ENCODE measurements around the gene ITGAE. TPM values are rescaled to one million over a fixed set of nuclear protein-coding genes. Genes with fewer than 3 reads are reported as not detected.

Gene ITGAE
- total RNA-seq, 1 experiment from 2014 or later: 16.7 TPM

- no peak for DNase-seq (ENCODE audit: low spot score)
These were observed 105.1 kb downstream of the ITGAE start, which contains the start of gene P2RX5 for GRCh38 chr17:3695723-3696411. P2RX5 (minus strand) TSS chr17:3696155; CDS start chr17:3696005, 150 bp downstream.

- DNase-seq (ENCODE audit: low spot score): no peak
These were observed 105.8 kb downstream of the ITGAE start for GRCh38 chr17:3695129-3695722.

- no peak for DNase-seq (ENCODE audit: low spot score)
These were observed 107.2 kb downstream of the ITGAE start for GRCh38 chr17:3693829-3694231.

- no peak for DNase-seq (ENCODE audit: low spot score)
These were observed 107.8 kb downstream of the ITGAE start for GRCh38 chr17:3693141-3693540.

- DNase-seq (ENCODE audit: low spot score): no peak
These were observed 108.6 kb downstream of the ITGAE start for GRCh38 chr17:3692346-3692745.

- DNase-seq (ENCODE audit: low spot score): no peak
These were observed 109.3 kb downstream of the ITGAE start for GRCh38 chr17:3691617-3692067.

DNA sequence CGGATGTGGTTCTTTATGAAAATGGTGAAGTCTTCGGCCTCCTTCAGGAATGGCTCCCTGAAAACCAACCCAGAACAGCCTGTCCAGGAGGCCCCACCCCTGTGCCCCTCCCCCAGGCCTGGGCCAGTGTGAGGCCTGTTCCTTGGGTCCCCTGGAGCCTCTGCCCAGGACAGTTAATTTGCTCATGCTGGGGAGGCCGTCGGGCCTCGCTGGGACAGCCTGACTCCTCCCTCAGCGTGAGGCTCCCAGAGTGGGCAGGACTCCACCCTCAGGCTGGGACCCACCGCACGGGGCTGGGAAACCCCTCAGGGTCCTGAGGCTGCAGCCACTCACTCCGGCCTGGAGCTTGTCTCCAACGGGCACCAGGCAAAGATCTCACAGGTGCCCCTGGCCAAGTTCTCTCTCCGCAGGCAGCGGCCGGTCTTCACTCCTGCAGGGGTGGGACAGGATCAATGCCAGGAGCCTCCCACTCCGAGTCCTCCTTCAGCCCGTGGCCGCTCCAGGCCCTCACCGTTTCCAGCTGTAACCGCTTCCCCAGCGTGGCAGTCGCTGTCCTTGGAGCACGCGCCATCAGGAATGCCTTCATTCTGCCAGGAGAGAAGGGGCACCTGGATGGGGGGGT is 110.8 kb downstream of the ITGAE start:
- DNase-seq (ENCODE audit: low spot score): no peak

- no peak for DNase-seq (ENCODE audit: low spot score)
These were observed 111.5 kb downstream of the ITGAE start for GRCh38 chr17:3689262-3690093.

- DNase-seq (ENCODE audit: low spot score): no peak
These were observed 112.1 kb downstream of the ITGAE start for GRCh38 chr17:3688852-3689261.

DNA sequence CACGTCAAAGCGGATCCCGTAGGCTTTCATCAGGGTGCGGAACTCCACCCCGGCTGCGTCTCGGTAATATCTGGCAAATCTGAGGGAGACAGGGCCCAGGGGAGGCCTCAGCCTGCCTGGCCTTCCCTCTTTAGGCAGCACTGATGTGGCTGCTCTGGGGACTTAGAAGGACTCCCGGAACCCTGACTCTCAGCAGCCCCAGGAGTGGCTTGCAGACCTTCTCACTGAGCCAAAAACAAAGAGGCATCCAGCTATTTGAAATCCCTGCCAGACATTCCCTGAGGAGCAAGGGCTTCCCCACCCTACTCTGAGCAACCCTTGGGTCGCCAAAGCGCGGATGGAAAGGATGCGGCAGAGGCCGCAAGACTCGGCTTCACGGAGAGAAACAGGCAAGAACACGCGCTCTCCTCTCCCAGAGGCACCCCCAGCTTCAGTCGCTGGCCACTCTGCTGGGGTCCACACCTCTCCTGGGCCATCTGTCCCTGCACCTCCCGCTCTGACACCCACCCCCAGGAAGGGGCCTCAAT is 112.9 kb downstream of the ITGAE start:
- no peak for DNase-seq (ENCODE audit: low spot score)

DNA sequence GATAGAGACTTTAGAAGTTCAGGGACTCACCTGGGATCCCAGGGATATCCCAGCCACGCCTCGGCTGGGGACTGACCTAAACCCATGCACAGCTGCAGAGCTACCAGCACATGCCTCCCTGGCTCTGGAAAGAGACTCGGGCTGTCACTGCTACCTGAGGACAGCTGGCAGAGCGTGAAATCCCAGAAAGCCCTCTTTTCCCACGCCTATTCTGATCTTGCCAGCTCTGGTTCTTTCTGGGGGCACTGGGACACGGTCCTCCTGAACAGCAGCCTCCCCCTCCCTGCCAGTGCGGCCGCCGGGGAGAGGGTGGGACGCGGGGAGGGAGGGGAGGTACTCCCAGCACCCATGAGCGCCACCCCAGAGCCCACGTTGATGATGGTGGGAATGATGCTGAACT is 115.8 kb downstream of the ITGAE start:
- no peak for DNase-seq (ENCODE audit: low spot score)

DNA sequence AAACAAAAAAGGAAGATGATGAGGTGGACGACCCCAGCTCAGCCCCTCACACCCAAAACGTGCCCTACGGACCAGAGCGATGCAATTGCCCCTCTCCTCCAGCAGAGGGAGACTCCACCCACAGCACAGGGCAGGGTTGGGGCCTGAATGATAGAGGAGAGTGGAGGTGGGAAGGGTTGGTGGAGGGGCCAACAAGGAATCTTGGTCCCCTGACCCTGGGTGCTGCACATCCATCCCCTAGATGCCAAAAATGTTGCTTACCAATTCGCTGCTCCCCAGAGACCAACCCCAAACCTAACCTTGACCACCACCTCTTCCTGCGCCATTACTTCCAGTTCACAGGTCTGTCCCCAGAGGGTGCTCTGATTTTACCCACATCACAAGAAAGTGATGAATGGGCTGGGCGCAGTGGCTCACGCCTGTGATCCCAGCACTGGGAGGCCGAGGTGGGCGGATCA is 117.9 kb downstream of the ITGAE start:
- DNase-seq (ENCODE audit: low spot score): peak; percentile 36

DNA sequence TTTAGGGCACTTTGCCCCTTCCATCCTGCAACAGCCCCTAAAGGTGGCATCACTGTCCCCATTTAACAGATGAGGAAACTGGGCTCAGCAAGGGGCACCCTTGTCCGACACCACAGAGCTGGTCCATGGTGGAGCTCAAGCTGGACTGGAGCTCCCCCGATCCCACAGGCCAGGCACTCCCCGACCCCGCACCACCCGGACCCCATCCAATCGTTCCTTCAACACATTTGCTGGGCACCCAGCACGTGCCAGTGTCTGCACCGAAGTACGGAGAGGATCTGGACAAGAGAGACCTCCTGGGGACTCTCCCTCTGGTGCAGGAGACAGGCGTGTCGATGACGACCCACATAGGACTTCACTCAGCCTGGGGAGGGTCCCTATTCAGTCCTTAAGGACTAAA is 119.0 kb downstream of the ITGAE start:
- DNase-seq (ENCODE audit: low spot score): no peak

- no peak for DNase-seq (ENCODE audit: low spot score)
These were observed 119.4 kb downstream of the ITGAE start for GRCh38 chr17:3681565-3681964.

- no peak for DNase-seq (ENCODE audit: low spot score)
These were observed 119.9 kb downstream of the ITGAE start for GRCh38 chr17:3681057-3681456.

DNA sequence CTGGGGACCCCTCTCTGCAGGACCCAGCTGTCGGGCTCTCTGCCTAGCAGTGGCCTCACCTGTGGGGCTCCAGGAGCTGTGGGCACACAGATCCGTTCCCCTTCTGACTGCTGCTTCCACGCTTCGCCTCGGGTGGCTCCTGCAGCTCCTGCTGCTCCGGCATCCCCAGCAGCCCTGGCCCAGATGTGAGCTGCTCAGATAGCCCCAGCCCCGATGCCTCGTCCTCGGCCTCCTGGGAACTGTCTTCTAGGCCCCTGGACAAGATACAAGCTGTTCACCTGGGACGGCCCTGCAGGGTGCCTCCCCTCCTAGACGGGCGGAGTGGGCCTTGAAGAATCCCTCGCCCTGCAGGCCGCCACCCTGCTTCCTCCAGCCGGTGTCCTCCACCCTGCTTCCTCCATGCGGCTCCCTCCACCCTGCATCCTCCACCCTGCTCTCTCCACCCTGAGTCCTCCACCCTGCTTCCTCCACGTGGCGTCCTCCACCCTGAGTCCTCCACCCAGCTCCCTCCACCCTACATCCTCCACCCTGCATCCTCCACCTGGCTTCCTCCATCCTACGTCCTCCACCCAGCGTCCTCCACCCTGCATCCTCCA is 121.4 kb downstream of the ITGAE start:
- DNase-seq (ENCODE audit: low spot score): no peak

DNA sequence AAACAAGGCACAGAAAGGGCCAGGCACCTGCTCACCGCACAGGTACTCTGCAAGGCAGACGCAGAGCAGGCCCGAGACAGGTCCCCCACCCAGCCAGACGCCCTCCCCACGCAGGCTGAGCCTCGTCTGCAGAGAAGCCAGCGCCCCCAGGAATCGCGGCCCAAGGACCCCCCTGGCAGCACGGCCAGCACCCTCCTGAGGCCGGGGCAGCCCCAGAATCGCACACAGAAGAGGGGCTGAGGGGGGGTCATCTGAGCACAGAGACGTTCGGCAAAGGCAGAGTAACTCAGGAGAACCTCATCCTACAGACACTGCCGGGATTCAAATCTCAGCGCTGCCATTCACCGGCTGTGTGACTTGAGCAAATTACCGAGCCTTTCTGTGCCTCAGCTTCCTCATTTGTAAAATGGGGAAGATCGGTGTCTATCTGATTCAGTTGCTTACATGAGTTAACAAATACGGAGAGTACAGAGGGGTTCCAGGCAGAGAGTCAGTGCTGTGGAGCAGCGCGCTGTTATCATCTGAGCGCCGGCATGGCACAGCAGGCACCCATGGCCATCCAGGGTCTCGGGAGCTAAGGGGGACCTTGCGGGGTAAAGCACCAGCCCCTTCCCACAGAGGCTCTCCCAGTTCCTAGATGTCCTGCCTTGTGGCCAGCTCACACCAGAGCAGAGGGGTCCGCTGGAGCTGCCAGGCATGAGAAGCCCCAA is 122.0 kb downstream of the ITGAE start:
- no peak for DNase-seq (ENCODE audit: low spot score)

DNA sequence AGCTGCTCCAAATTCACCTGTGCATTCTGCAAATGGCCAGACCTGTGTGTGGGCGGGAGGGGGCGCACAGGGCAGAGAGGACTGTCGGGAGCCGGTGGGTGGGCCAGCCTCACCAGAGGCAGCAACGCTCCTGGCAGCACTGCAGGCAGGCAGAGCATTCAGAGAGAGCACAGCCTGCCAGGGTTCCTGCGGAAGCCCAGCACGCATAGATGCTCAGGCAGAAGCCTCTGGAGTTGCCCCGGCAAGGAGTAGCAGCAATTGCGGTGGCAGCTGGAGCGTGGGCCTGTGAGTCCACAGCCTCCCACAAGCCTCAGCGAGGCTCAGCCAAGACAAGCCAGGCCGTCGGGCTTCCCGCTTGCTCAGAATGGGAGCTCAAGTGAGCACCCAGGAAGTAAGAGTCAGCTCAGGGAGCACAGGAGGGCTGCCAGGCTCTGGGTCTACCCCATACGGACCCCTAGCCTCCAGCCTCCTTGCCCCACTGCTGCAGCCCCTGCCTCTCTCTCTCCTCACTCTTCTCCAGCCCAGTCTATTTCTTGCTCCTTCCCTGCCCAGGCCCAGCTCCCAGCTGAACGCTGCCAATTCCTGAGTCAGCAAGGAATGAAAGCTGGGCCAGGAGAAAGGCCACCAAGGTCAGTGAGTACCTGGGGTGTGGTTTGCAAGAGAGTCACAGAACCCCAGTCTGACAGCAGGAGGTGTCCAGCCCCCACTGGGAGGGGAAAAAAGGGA is 122.7 kb downstream of the ITGAE start:
- DNase-seq (ENCODE audit: low spot score): no peak

GRCh38 chr17:3675886-3676285 is 125.1 kb downstream of the ITGAE start:
- DNase-seq (ENCODE audit: low spot score): no peak

- no peak for DNase-seq (ENCODE audit: low spot score)
These were observed 128.4 kb downstream of the ITGAE start for GRCh38 chr17:3672571-3672970.

All from HT-29 (cell line).